ENCODE results near the gene PCDHGA7.

PCDHGA7 gene

DNA sequence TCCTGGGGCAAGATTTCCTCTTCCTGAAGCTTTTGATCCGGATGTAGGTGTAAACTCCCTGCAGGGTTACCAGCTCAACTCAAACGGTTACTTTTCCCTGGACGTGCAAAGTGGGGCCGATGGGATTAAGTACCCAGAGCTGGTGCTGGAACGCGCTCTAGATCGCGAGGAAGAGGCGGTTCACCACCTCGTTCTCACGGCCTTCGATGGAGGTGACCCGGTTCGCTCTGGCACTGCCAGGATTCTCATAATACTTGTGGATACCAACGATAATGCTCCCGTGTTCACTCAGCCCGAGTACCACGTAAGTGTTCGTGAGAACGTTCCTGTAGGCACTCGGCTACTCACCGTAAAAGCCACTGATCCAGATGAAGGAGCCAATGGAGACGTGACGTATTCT is 26.9 kb upstream of the PCDHGA7 start:
- POLR2A ChIA-PET: no interaction called here
- H3K9me3 ChIP-seq (ENCODE audit: control extremely low read depth in 1 of 5, control insufficient read depth in 4 of 5, insufficient read depth in 2 of 5, low read depth in 1 of 5, low read length in 4 of 5): peaks cover 6 to 74% (median 50%) of the 10 kb centered on the region in 5 experiments

DNA sequence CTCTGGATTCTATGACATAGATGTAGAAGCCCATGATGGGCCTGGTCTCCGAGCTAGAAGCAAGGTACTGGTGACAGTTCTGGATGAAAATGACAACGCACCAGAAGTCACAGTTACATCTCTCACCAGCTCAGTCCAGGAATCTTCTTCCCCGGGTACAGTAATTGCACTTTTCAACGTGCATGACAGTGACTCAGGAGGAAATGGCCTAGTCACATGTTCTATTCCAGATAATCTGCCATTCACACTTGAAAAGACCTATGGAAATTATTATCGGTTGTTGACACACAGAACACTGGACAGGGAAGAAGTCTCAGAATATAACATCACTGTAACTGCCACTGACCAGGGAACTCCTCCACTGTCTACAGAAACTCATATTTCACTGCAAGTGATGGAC is 26.4 kb upstream of the PCDHGA7 start:
- Histone ChIP-seq H3K27me3 (replicated peaks in 2 of 5; ENCODE audit: control insufficient read depth in 4 of 5, insufficient read depth in 5 of 5, low read length in 4 of 5) (peaks cover 16 to 77% (median 36%) of the 10 kb centered on the region in 5 experiments), H3K27ac (ENCODE audit: insufficient read depth in 1 of 2, low read depth in 1 of 2, low read length in 2 of 2, poor library complexity in 1 of 2, severe bottlenecking in 2 of 2) (no peak overlapping the region), H3K4me1 (ENCODE audit: control extremely low read depth in 1 of 4, control insufficient read depth in 4 of 4, insufficient read depth in 4 of 4, low read length in 3 of 4) (peaks cover 0 to 3% (median 0%) of the 10 kb centered on the region in 4 experiments), H3K9me3 (ENCODE audit: control extremely low read depth in 1 of 5, control insufficient read depth in 4 of 5, insufficient read depth in 2 of 5, low read depth in 1 of 5, low read length in 4 of 5) (peaks cover 6 to 74% (median 50%) of the 10 kb centered on the region in 5 experiments), H3K36me3 (ENCODE audit: control insufficient read depth in 4 of 4, insufficient read depth in 4 of 4, low read length in 3 of 4) (peaks cover 0 to 6% (median 0%) of the 10 kb centered on the region in 4 experiments), H3K4me3 (ENCODE audit: control insufficient read depth in 1 of 7, extremely low read depth in 1 of 7, insufficient read depth in 4 of 7, low read depth in 2 of 7, low read length in 6 of 7) (no peak overlapping the region)
- no peak for DNase-seq
- 75% methylated on average over 4 of the region's 5 CpGs for WGBS (ENCODE audit: insufficient coverage)
- POLR2A ChIA-PET: no interaction called here
- CTCF ChIA-PET: interaction anchor here (1.9 kb wide), 1 partner anchor 14 kb away, joined by 7 read pairs; the partner anchor contains the start of gene PCDHGB3

More for the DNA sequence above, 26.9 kb upstream of the PCDHGA7 start:
- Histone ChIP-seq H3K27ac (ENCODE audit: insufficient read depth in 1 of 2, low read depth in 1 of 2, low read length in 2 of 2, poor library complexity in 1 of 2, severe bottlenecking in 2 of 2) (no peak overlapping the region), H3K36me3 (ENCODE audit: control insufficient read depth in 4 of 4, insufficient read depth in 4 of 4, low read length in 3 of 4) (peaks cover 0 to 6% (median 0%) of the 10 kb centered on the region in 4 experiments), H3K27me3 (replicated peaks in 2 of 5; ENCODE audit: control insufficient read depth in 4 of 5, insufficient read depth in 5 of 5, low read length in 4 of 5) (peaks cover 17 to 77% (median 39%) of the 10 kb centered on the region in 5 experiments), H3K4me3 (ENCODE audit: control insufficient read depth in 1 of 7, extremely low read depth in 1 of 7, insufficient read depth in 4 of 7, low read depth in 2 of 7, low read length in 6 of 7) (no peak overlapping the region), H3K4me1 (ENCODE audit: control extremely low read depth in 1 of 4, control insufficient read depth in 4 of 4, insufficient read depth in 4 of 4, low read length in 3 of 4) (peaks cover 0 to 3% (median 0%) of the 10 kb centered on the region in 4 experiments)
- 41% methylated on average over 24 of the region's 24 CpGs for WGBS (ENCODE audit: insufficient coverage)
- no peak for DNase-seq
- CTCF ChIA-PET: interaction anchor here (0.8 to 1.9 kb wide), 2 partner anchors 13 to 14 kb away, joined by 3 to 7 read pairs; partner anchors contain the start of gene PCDHGB3

DNA sequence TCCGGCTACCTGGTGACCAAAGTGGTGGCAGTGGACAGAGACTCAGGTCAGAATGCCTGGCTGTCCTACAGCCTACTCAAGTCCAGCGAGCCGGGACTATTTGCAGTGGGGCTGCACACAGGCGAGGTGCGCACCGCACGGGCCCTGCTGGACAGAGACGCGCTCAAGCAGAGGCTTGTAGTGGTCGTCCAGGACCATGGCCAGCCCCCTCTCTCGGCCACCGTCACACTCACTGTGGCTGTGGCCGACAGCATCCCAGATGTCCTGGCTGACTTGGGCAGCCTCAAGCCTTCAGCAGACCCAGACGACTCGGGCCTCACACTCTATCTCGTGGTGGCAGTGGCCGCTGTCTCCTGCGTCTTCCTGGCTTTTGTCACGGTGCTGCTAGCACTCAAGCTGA is 25.6 kb upstream of the PCDHGA7 start:
- WGBS (ENCODE audit: insufficient coverage): 45% methylated on average over 19 of the region's 19 CpGs
- DNase-seq: no peak
- Histone ChIP-seq H3K4me3 (ENCODE audit: control insufficient read depth in 1 of 7, extremely low read depth in 1 of 7, insufficient read depth in 4 of 7, low read depth in 2 of 7, low read length in 6 of 7) (no peak overlapping the region), H3K36me3 (ENCODE audit: control insufficient read depth in 4 of 4, insufficient read depth in 4 of 4, low read length in 3 of 4) (peaks cover 0 to 3% (median 0%) of the 10 kb centered on the region in 4 experiments), H3K27me3 (replicated peaks in 2 of 5; ENCODE audit: control insufficient read depth in 4 of 5, insufficient read depth in 5 of 5, low read length in 4 of 5) (peaks cover 15 to 78% (median 40%) of the 10 kb centered on the region in 5 experiments), H3K9me3 (ENCODE audit: control extremely low read depth in 1 of 5, control insufficient read depth in 4 of 5, insufficient read depth in 2 of 5, low read depth in 1 of 5, low read length in 4 of 5) (peaks cover 6 to 74% (median 50%) of the 10 kb centered on the region in 5 experiments), H3K4me1 (ENCODE audit: control extremely low read depth in 1 of 4, control insufficient read depth in 4 of 4, insufficient read depth in 4 of 4, low read length in 3 of 4) (peaks cover 0 to 3% (median 0%) of the 10 kb centered on the region in 4 experiments), H3K27ac (ENCODE audit: insufficient read depth in 1 of 2, low read depth in 1 of 2, low read length in 2 of 2, poor library complexity in 1 of 2, severe bottlenecking in 2 of 2) (no peak overlapping the region)
- CTCF ChIA-PET: interaction anchor here (1.4 to 1.6 kb wide), 2 partner anchors 13 to 207 kb away, joined by 3 to 5 read pairs; partner anchors contain the start of gene PCDHGB3
- POLR2A ChIA-PET: no interaction called here

DNA sequence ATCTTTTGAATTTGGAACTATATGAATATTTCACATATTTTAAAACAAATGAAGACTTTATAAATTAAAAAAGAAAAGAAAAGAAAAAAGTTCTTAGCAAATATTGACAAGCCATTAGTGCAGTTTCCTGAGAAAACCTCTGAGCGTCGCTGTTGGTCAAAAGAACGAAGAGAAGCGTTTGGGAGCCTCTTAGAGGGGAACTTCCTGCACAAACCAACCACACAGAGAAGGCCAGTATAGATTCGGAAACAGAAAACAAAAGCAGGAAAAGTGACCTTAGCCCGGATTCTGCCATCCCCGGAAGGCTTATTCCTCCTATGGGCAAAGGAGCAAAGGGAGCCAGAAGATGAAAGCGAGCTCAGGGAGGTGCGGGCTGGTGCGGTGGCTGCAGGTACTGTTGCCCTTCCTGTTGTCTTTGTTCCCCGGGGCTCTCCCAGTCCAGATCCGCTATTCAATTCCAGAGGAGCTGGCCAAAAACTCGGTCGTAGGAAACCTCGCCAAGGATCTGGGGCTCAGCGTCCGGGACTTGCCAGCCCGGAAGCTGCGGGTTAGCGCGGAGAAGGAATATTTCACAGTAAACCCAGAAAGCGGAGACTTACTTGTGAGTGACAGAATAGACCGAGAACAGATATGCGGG is 22.6 kb upstream of the PCDHGA7 start, which contains the start of gene PCDHGB2:
PCDHGB2 (plus strand) TSS at position 205 of the 637 bp plus-strand sequence; CDS start at position 347, 142 bp downstream.
- H3K4me3 ChIP-seq (ENCODE audit: control insufficient read depth in 1 of 7, extremely low read depth in 1 of 7, insufficient read depth in 4 of 7, low read depth in 2 of 7, low read length in 6 of 7): peak within 1 kb of the TSS; percentile 24 to 78 (median 45)
- WGBS (ENCODE audit: insufficient coverage): 12% methylated on average over 19 of the region's 24 CpGs
- peak; percentile 57 to 77 (median 66) for DNase-seq

DNA sequence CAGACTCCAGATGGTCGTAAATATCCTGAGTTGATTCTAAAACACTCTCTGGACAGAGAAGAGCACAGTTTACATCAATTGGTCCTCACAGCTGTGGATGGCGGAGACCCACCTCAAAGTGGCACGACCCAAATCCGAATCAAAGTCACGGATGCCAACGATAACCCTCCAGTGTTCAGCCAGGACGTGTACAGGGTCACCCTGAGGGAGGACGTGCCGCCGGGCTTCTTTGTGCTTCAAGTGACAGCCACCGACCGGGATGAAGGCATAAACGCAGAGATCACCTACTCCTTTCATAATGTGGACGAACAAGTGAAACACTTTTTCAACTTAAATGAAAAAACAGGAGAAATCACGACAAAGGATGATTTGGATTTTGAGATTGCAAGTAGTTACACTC is 21.9 kb upstream of the PCDHGA7 start:
- no peak for DNase-seq
- ChIA-PET CTCF (interaction anchor here (1.2 to 1.5 kb wide), 3 partner anchors 11 to 153 kb away, joined by 3 read pairs; no protein-coding TSS in a partner anchor), POLR2A (no interaction called here)

More for the DNA sequence above, 22.6 kb upstream of the PCDHGA7 start, which contains the start of gene PCDHGB2:
- H3K27ac ChIP-seq (ENCODE audit: insufficient read depth in 1 of 2, low read depth in 1 of 2, low read length in 2 of 2, poor library complexity in 1 of 2, severe bottlenecking in 2 of 2): no peak within 1 kb of the TSS
- peaks cover 0 to 11% (median 0%) of the 10 kb centered on the region in 4 experiments for H3K36me3 ChIP-seq (ENCODE audit: control insufficient read depth in 4 of 4, insufficient read depth in 4 of 4, low read length in 3 of 4)
- CTCF ChIA-PET: interaction anchor here (1.2 to 1.5 kb wide), 4 partner anchors 12 to 153 kb away, joined by 3 read pairs; no protein-coding TSS in a partner anchor
- POLR2A ChIA-PET: no interaction called here
- H3K9me3 ChIP-seq (ENCODE audit: control extremely low read depth in 1 of 5, control insufficient read depth in 4 of 5, insufficient read depth in 2 of 5, low read depth in 1 of 5, low read length in 4 of 5): peaks cover 9 to 77% (median 63%) of the 10 kb centered on the region in 5 experiments
- H3K27me3 ChIP-seq (replicated peaks in 2 of 5; ENCODE audit: control insufficient read depth in 4 of 5, insufficient read depth in 5 of 5, low read length in 4 of 5): peaks cover 11 to 84% (median 47%) of the 10 kb centered on the region in 5 experiments
- peaks cover 0 to 3% (median 0%) of the 10 kb centered on the region in 4 experiments for H3K4me1 ChIP-seq (ENCODE audit: control extremely low read depth in 1 of 4, control insufficient read depth in 4 of 4, insufficient read depth in 4 of 4, low read length in 3 of 4)

DNA sequence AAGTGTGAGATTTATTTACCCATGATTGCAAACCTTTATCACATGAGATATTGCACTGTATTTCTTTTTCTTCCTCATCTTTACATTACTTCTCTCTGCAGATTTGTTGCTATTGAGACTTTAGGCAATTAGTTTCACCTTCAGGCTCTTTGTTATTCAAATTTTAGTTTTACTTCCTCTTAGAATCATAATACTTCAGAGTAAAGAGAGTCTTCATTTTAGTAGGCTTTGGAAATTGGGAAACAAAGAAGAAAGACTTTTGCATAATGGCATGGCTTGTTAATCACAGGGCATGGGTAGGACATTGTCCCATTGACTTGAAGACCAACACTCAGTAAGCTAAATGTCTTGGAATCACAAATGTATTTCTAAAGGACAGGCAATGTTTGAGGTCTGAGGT is 19.8 kb upstream of the PCDHGA7 start:
- Histone ChIP-seq H3K27ac (ENCODE audit: insufficient read depth in 1 of 2, low read depth in 1 of 2, low read length in 2 of 2, poor library complexity in 1 of 2, severe bottlenecking in 2 of 2) (no peak overlapping the region), H3K36me3 (ENCODE audit: control insufficient read depth in 4 of 4, insufficient read depth in 4 of 4, low read length in 3 of 4) (peaks cover 0 to 21% (median 0%) of the 10 kb centered on the region in 4 experiments), H3K27me3 (replicated peaks in 2 of 5; ENCODE audit: control insufficient read depth in 4 of 5, insufficient read depth in 5 of 5, low read length in 4 of 5) (peaks cover 20 to 80% (median 57%) of the 10 kb centered on the region in 5 experiments), H3K9me3 (ENCODE audit: control extremely low read depth in 1 of 5, control insufficient read depth in 4 of 5, insufficient read depth in 2 of 5, low read depth in 1 of 5, low read length in 4 of 5) (peaks cover 13 to 78% (median 58%) of the 10 kb centered on the region in 5 experiments), H3K4me1 (ENCODE audit: control extremely low read depth in 1 of 4, control insufficient read depth in 4 of 4, insufficient read depth in 4 of 4, low read length in 3 of 4) (no peaks in the 10 kb centered on the region), H3K4me3 (ENCODE audit: control insufficient read depth in 1 of 7, extremely low read depth in 1 of 7, insufficient read depth in 4 of 7, low read depth in 2 of 7, low read length in 6 of 7) (no peak overlapping the region)
- no peak for DNase-seq
- ChIA-PET POLR2A (no interaction called here), CTCF (interaction anchor here (0.7 kb wide), 1 partner anchor 37 kb away, joined by 3 read pairs; no protein-coding TSS in a partner anchor)

More for the DNA sequence above, 21.9 kb upstream of the PCDHGA7 start:
- Histone ChIP-seq H3K4me1 (ENCODE audit: control extremely low read depth in 1 of 4, control insufficient read depth in 4 of 4, insufficient read depth in 4 of 4, low read length in 3 of 4) (no peaks in the 10 kb centered on the region), H3K27ac (ENCODE audit: insufficient read depth in 1 of 2, low read depth in 1 of 2, low read length in 2 of 2, poor library complexity in 1 of 2, severe bottlenecking in 2 of 2) (no peak overlapping the region), H3K9me3 (ENCODE audit: control extremely low read depth in 1 of 5, control insufficient read depth in 4 of 5, insufficient read depth in 2 of 5, low read depth in 1 of 5, low read length in 4 of 5) (peaks cover 13 to 78% (median 63%) of the 10 kb centered on the region in 5 experiments), H3K36me3 (ENCODE audit: control insufficient read depth in 4 of 4, insufficient read depth in 4 of 4, low read length in 3 of 4) (peaks cover 0 to 16% (median 0%) of the 10 kb centered on the region in 4 experiments), H3K27me3 (replicated peaks in 2 of 5; ENCODE audit: control insufficient read depth in 4 of 5, insufficient read depth in 5 of 5, low read length in 4 of 5) (peaks cover 12 to 84% (median 55%) of the 10 kb centered on the region in 5 experiments), H3K4me3 (ENCODE audit: control insufficient read depth in 1 of 7, extremely low read depth in 1 of 7, insufficient read depth in 4 of 7, low read depth in 2 of 7, low read length in 6 of 7) (peak overlapping the region in 2 of 7 experiments; percentile 62 to 78)
- WGBS (ENCODE audit: insufficient coverage): 34% methylated on average over 12 of the region's 15 CpGs

All from common myeloid progenitor, CD34-positive (primary cell).